ENCODE results near the gene RNF167.

The RNF167 gene
- total RNA-seq, result 44.0 to 73.9 (median 69.3) reads per million in 3 experiments

GRCh38 chr17:4939796-4940554 is at the start of gene RNF167, which contains the start of gene SLC25A11:
TSS of gene RNF167 (plus strand) at chr17:4940268. CDS start at chr17:4940910, 642 bp downstream.
TSS of gene SLC25A11 (minus strand) at chr17:4940046. CDS start at chr17:4939910, 136 bp downstream.
- peak; percentile 99 for DNase-seq

- no peak for DNase-seq
Measured at GRCh38 chr17:4891411-4892410, 48.4 kb upstream of the RNF167 start.

GRCh38 chr17:4892499-4893221 is 47.4 kb upstream of the RNF167 start:
- no peak for DNase-seq

- DNase-seq, result no peak
Measured at GRCh38 chr17:4893272-4893671, 46.8 kb upstream of the RNF167 start.

- no peak for DNase-seq
Measured at GRCh38 chr17:4893721-4894560, 46.1 kb upstream of the RNF167 start.

- no peak for DNase-seq
Measured at GRCh38 chr17:4895121-4895520, 44.9 kb upstream of the RNF167 start.

- no peak for DNase-seq
Measured at GRCh38 chr17:4895657-4896331, 44.3 kb upstream of the RNF167 start.

GRCh38 chr17:4896332-4897197 is 43.5 kb upstream of the RNF167 start:
- DNase-seq, result no peak

- DNase-seq, result no peak
Measured at GRCh38 chr17:4897198-4897687, 42.8 kb upstream of the RNF167 start.

- DNase-seq, result no peak
Measured at GRCh38 chr17:4897785-4898184, 42.3 kb upstream of the RNF167 start.

- DNase-seq, result no peak
Measured at GRCh38 chr17:4898351-4898750, 41.7 kb upstream of the RNF167 start.

- no peak for DNase-seq
Measured at GRCh38 chr17:4898927-4899326, 41.1 kb upstream of the RNF167 start.

- peak; percentile 95 for DNase-seq
Measured at GRCh38 chr17:4899341-4900230, 40.5 kb upstream of the RNF167 start, which contains the start of gene C17orf107. TSS of gene C17orf107 (plus strand) at chr17:4899536. CDS start at chr17:4899763, 227 bp downstream.

- peak; percentile 80 for DNase-seq
Measured at GRCh38 chr17:4900231-4901107, 39.6 kb upstream of the RNF167 start.

- no peak for DNase-seq
Measured at GRCh38 chr17:4901108-4901647, 38.9 kb upstream of the RNF167 start.

GRCh38 chr17:4901648-4902344 is 38.3 kb upstream of the RNF167 start:
- no peak for DNase-seq

GRCh38 chr17:4902540-4902939 is 37.5 kb upstream of the RNF167 start:
- DNase-seq, result no peak
